HuH-7 (cell line): ENCODE results near the gene CYTH3.

Source experiments
- DNase-seq: peaks from one replicate; pipeline ENCODE4 v3.0.0; 2011; ENCODE audit warnings: low spot score

CYTH3 gene

GRCh38 chr7:6256677-6257535 is 15.5 kb downstream of the CYTH3 start:
- DNase-seq: no peak

GRCh38 chr7:6256109-6256483 is 16.3 kb downstream of the CYTH3 start:
- DNase-seq: no peak

GRCh38 chr7:6254866-6255265 is 17.6 kb downstream of the CYTH3 start:
- no peak for DNase-seq

GRCh38 chr7:6252748-6253147 is 19.7 kb downstream of the CYTH3 start:
- DNase-seq: no peak

GRCh38 chr7:6252341-6252746 is 20.1 kb downstream of the CYTH3 start:
- no peak for DNase-seq

GRCh38 chr7:6251653-6252052 is 20.8 kb downstream of the CYTH3 start:
- no peak for DNase-seq

- DNase-seq: no peak
Observed at GRCh38 chr7:6250364-6250833, 22.0 kb downstream of the CYTH3 start.

- DNase-seq: no peak
Observed at GRCh38 chr7:6249043-6249442, 23.4 kb downstream of the CYTH3 start.

- DNase-seq: no peak
Observed at GRCh38 chr7:6248581-6248980, 23.8 kb downstream of the CYTH3 start.

GRCh38 chr7:6246251-6246917 is 26.0 kb downstream of the CYTH3 start:
- no peak for DNase-seq

- DNase-seq: no peak
Observed at GRCh38 chr7:6244021-6244420, 28.4 kb downstream of the CYTH3 start.

- no peak for DNase-seq
Observed at GRCh38 chr7:6243168-6243567, 29.3 kb downstream of the CYTH3 start.

- no peak for DNase-seq
Observed at GRCh38 chr7:6242561-6242960, 29.9 kb downstream of the CYTH3 start.

- no peak for DNase-seq
Observed at GRCh38 chr7:6241607-6241973, 30.8 kb downstream of the CYTH3 start.

- DNase-seq: peak; percentile 24
Observed at GRCh38 chr7:6238309-6238925, 34.0 kb downstream of the CYTH3 start.

- DNase-seq: no peak
Observed at GRCh38 chr7:6237730-6238129, 34.7 kb downstream of the CYTH3 start.

GRCh38 chr7:6237011-6237410 is 35.4 kb downstream of the CYTH3 start:
- DNase-seq: no peak

GRCh38 chr7:6235029-6235871 is 37.2 kb downstream of the CYTH3 start:
- no peak for DNase-seq

- DNase-seq: no peak
Observed at GRCh38 chr7:6234384-6234783, 38.0 kb downstream of the CYTH3 start.

- no peak for DNase-seq
Observed at GRCh38 chr7:6232534-6232933, 39.9 kb downstream of the CYTH3 start.

- DNase-seq: no peak
Observed at GRCh38 chr7:6232116-6232515, 40.3 kb downstream of the CYTH3 start.

- no peak for DNase-seq
Observed at GRCh38 chr7:6231184-6231583, 41.2 kb downstream of the CYTH3 start.
